Ovary (tissue), 9 donors: ENCODE data around the gene TPH2. TPM values are rescaled to one million over a fixed set of nuclear protein-coding genes. Genes with fewer than 3 reads are reported as not detected.

Source experiments
- DNase-seq, 5 donors: peaks; one replicate each; pipeline ENCODE4 v3.0.0-alpha.2; 2019 to 2020
- H3K27ac ChIP-seq, 2 donors: fragments of 200-600 bp; one replicate each; pipeline versions ENCODE4 v1.5.1 to v1.8.0; 2019 to 2022
- H3K27me3 ChIP-seq: fragments of 200-600 bp; one replicate; pipeline ENCODE4 v1.8.0; 2022
- H3K36me3 ChIP-seq: fragments of 200-600 bp; sonication (generic); one replicate; pipeline ENCODE4 v1.5.1; 2019
- H3K4me1 ChIP-seq: one replicate; pipeline ENCODE4 v1.8.1; 2013; ENCODE audit warnings: mild to moderate bottlenecking, moderate library complexity; ENCODE audit not compliant: insufficient read depth
- H3K4me3 ChIP-seq: fragments of 200-600 bp; sonication (generic); one replicate; pipeline ENCODE4 v1.5.1; 2017
- H3K9me3 ChIP-seq, 2 donors: fragments of 200-600 bp in 1 of 2; sonication (generic) in 1 of 2; one replicate each; pipeline versions ENCODE4 v1.5.1 to v1.8.1; 2013 to 2019; ENCODE audit warnings: mild to moderate bottlenecking in 1 of 2, moderate library complexity in 1 of 2
- CTCF ChIP-seq, 3 donors: fragments of 450-650 bp in 2 of 3; fragments of 200-600 bp in 1 of 3; IDR thresholded peaks; one replicate each; pipeline versions ENCODE4 v1.5.1 to v1.8.0; 2016 to 2022; ENCODE audit warnings: antibody characterized with exemption in 3 of 3, mild to moderate bottlenecking in 1 of 3
- EP300 ChIP-seq: sonication (generic); formaldehyde crosslinking; IDR thresholded peaks from one replicate; pipeline ENCODE4 v1.6.1; 2017; ENCODE audit warnings: antibody characterized with exemption
- POLR2A ChIP-seq: fragments of 450-650 bp; IDR thresholded peaks from one replicate; pipeline ENCODE4 v1.6.1; 2017; ENCODE audit warnings: antibody characterized with exemption, mild to moderate bottlenecking, moderate library complexity
- WGBS, 3 donors: extraction: QIAGEN DNeasy Blood & Tissue Kit in 1 of 3; methylation state at CpG; one replicate each; pipeline versions ENCODE4 v1.1.5 to v1.1.7; 2013 to 2017; 5-methylcytosine and 5-hydroxymethylcytosine counted together
- intact Hi-C, 4 donors: fragments of 100-400 bp; cut with DNase I; formaldehyde crosslinking; loops; one replicate each; pipeline versions ENCODE4 v1.11.0 to v1.15.1; 2022 to 2023
- polyA plus RNA-seq, 2 donors: library from polyadenylated mRNA; stranded (reverse); fragments of 200-250 nt in 1 of 2; fragments of 350-450 nt in 1 of 2; fragmentation: Illumina TruSeq in 1 of 2; extraction: RNeasy Lipid Tissue Mini Kit (QIAGEN cat#74804) in 1 of 2; gene quantifications; one replicate each; pipeline ENCODE4 v1.2.3, GENCODE V29; 2013 to 2014
- total RNA-seq, 7 donors: library from RNA; depleted of rRNA in 2 of 7; stranded (reverse); fragments of >200 nt in 2 of 7; fragmentation: NEBNext Ultra II Directional in 3 of 7; extraction: Animal tissue kit (Norgen Biotek cat#: 25700) in 3 of 7; gene quantifications; one replicate each; pipeline versions ENCODE4 v1.1.0 to v1.2.4, GENCODE V29; 2016 to 2023
- donor health status: DM: no; HTN: no; CAD: no; lungs with moderate emphysema.
- donor health status: DM: no; HTN: no; CAD: no.
- donor health status: Bipolar disorder and iron deficiency.
- donor health status: DM: yes; HTN: yes; CAD: no.
- donor health status: DM: no; HTN: no; CAD: no.
- donor health status: DM: yes; HTN: yes; CAD: no.

The TPH2 gene
- total and polyA plus RNA-seq, 9 donors: 0.23 TPM; not detected in 8

- no peak for DNase-seq
- WGBS, 3 donors: 52 to 63% (median 61%) methylated on average over 2 of the region's 2 CpGs
These were observed 17.3 kb downstream of the TPH2 start for GRCh38 chr12:71955970-71956369.

GRCh38 chr12:71958056-71958455 lies 19.4 kb downstream of the TPH2 start:
- intact Hi-C loops: no loop called here
- H3K27ac ChIP-seq: no peak overlapping the region
- no peak for TF ChIP-seq CTCF (IDR thresholded peaks at IDR 0.05)
- no peak for TF ChIP-seq POLR2A
- TF ChIP-seq EP300: no peak

More at GRCh38 chr12:71955970-71956369, 17.3 kb downstream of the TPH2 start:
- intact Hi-C loops: no loop called here
- Histone ChIP-seq H3K27ac (no peak overlapping the region), H3K9me3 (no peaks in the 10 kb centered on the region), H3K4me1 (no peaks in the 10 kb centered on the region), H3K4me3 (no peak overlapping the region), H3K36me3 (no peaks in the 10 kb centered on the region), H3K27me3 (no peaks in the 10 kb centered on the region)
- TF ChIP-seq EP300: no peak
- TF ChIP-seq POLR2A: no peak
- TF ChIP-seq CTCF (IDR thresholded peaks at IDR 0.05): no peak

GRCh38 chr12:71958457-71958856 lies 19.8 kb downstream of the TPH2 start:
- TF ChIP-seq EP300 (no peak), CTCF (IDR thresholded peaks at IDR 0.05) (no peak), POLR2A (no peak)
- intact Hi-C loops: no loop called here
- no peak for DNase-seq
- Histone ChIP-seq H3K9me3 (no peaks in the 10 kb centered on the region), H3K4me3 (no peak overlapping the region), H3K27ac (no peak overlapping the region), H3K36me3 (no peaks in the 10 kb centered on the region), H3K4me1 (no peaks in the 10 kb centered on the region), H3K27me3 (no peaks in the 10 kb centered on the region)
- 50 to 54% (median 54%) methylated on average over 2 of the region's 2 CpGs for WGBS, 3 donors

More at GRCh38 chr12:71958056-71958455, 19.4 kb downstream of the TPH2 start:
- 43 to 54% (median 44%) methylated on average over 2 of the region's 2 CpGs for WGBS, 3 donors
- DNase-seq: no peak
- H3K9me3 ChIP-seq: no peaks in the 10 kb centered on the region
- H3K36me3 ChIP-seq: no peaks in the 10 kb centered on the region
- H3K27me3 ChIP-seq: no peaks in the 10 kb centered on the region
- no peak overlapping the region for H3K4me3 ChIP-seq
- no peaks in the 10 kb centered on the region for H3K4me1 ChIP-seq

- 61 to 63% (median 62%) methylated on average over 4 of the region's 4 CpGs for WGBS, 3 donors
These were observed 20.4 kb downstream of the TPH2 start for GRCh38 chr12:71958993-71959578.

More at GRCh38 chr12:71958993-71959578, 20.4 kb downstream of the TPH2 start:
- TF ChIP-seq CTCF (IDR thresholded peaks at IDR 0.05): no peak
- no peak for TF ChIP-seq POLR2A
- no peak for TF ChIP-seq EP300
- Histone ChIP-seq H3K4me1 (no peaks in the 10 kb centered on the region), H3K9me3 (no peaks in the 10 kb centered on the region), H3K36me3 (no peaks in the 10 kb centered on the region), H3K27me3 (no peaks in the 10 kb centered on the region), H3K4me3 (no peak overlapping the region), H3K27ac (no peak overlapping the region)
- DNase-seq: no peak
- intact Hi-C loops: no loop called here
